Measurements from ENCODE around the gene LIMCH1. TPM values are rescaled to one million over a fixed set of nuclear protein-coding genes. Genes with fewer than 3 reads are reported as not detected.

LIMCH1 gene
- total RNA-seq, 1 experiment from 2014 or later: 3.3 TPM

DNA sequence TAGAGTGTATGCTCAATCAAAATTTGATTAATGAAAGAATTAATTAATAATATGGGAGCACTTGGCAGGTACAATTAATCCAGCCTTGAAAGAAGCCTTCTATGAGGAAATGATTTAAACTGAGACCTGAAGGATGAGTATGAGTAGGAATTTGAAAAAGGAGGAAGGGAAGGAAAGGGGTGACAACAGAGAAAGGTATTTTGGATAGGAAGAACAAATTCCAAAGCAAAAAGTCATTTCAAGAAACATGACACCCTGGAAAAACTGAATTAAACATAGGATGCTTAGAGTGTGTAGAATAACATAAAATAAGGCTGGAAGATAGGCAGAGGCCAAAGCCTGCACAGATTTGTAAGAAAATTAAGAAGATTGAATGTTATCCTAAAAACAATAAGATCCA is 180.9 kb downstream of the LIMCH1 start:
- H3K4me3 Mint-ChIP-seq: no peak overlapping the region
- no peak overlapping the region for H3K27ac ChIP-seq (ENCODE audit: insufficient read length, low read depth, low read length)
- H3K9me3 ChIP-seq (ENCODE audit: control insufficient read depth, low read depth, low read length): no peaks in the 10 kb centered on the region
- H4K91ac ChIP-seq (ENCODE audit: insufficient read length, low read depth, low read length): no peak overlapping the region
- no peak overlapping the region for H2BK120ac ChIP-seq (ENCODE audit: low read depth, low read length, poor library complexity, severe bottlenecking)
- no peaks in the 10 kb centered on the region for H3K79me2 ChIP-seq (ENCODE audit: insufficient read depth, low read length)
- H3K23ac ChIP-seq (ENCODE audit: insufficient read length, low read depth, low read length): no peak overlapping the region
- no peak overlapping the region for H2BK12ac ChIP-seq (ENCODE audit: insufficient read length, low read depth, low read length)
- no peak overlapping the region for H3K56ac ChIP-seq (ENCODE audit: insufficient read length, low read depth, low read length)
- H3K4me2 ChIP-seq (ENCODE audit: insufficient read depth, insufficient read length, low read length): no peak overlapping the region
- H3K27me3 Mint-ChIP-seq (ENCODE audit: low read depth): peaks cover 70% of the 10 kb centered on the region
- H3K79me1 ChIP-seq (ENCODE audit: insufficient read depth, low read depth, low read length, poor library complexity, severe bottlenecking): no peaks in the 10 kb centered on the region
- no peak overlapping the region for H2BK20ac ChIP-seq (ENCODE audit: low read depth, low read length, poor library complexity, severe bottlenecking)
- no peaks in the 10 kb centered on the region for H4K20me1 ChIP-seq (ENCODE audit: control insufficient read depth, insufficient read depth, insufficient read length)
- H3K18ac ChIP-seq (ENCODE audit: insufficient read length, low read depth, low read length): no peak overlapping the region
- no peak for DNase-seq
- no peak overlapping the region for H3K14ac ChIP-seq (ENCODE audit: insufficient read depth, low read length)
- no peaks in the 10 kb centered on the region for H3K4me1 Mint-ChIP-seq
- TF ChIP-seq, protein P1, sequence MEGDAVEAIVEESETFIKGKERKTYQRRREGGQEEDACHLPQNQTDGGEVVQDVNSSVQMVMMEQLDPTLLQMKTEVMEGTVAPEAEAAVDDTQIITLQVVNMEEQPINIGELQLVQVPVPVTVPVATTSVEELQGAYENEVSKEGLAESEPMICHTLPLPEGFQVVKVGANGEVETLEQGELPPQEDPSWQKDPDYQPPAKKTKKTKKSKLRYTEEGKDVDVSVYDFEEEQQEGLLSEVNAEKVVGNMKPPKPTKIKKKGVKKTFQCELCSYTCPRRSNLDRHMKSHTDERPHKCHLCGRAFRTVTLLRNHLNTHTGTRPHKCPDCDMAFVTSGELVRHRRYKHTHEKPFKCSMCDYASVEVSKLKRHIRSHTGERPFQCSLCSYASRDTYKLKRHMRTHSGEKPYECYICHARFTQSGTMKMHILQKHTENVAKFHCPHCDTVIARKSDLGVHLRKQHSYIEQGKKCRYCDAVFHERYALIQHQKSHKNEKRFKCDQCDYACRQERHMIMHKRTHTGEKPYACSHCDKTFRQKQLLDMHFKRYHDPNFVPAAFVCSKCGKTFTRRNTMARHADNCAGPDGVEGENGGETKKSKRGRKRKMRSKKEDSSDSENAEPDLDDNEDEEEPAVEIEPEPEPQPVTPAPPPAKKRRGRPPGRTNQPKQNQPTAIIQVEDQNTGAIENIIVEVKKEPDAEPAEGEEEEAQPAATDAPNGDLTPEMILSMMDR (conservative IDR thresholded peaks at IDR 0.05): no peak
- H2BK5ac ChIP-seq (ENCODE audit: insufficient read length, low read length): no peak overlapping the region
- H3K27ac Mint-ChIP-seq: no peak overlapping the region
- no peaks in the 10 kb centered on the region for H3K9me3 Mint-ChIP-seq
- H2AFZ ChIP-seq (ENCODE audit: low read length): no peak overlapping the region
- no peak overlapping the region for H3K4ac ChIP-seq (ENCODE audit: low read depth, low read length)
- H2BK15ac ChIP-seq (ENCODE audit: low read depth, low read length): no peak overlapping the region
- H4K5ac ChIP-seq (ENCODE audit: insufficient read length, low read depth, low read length): no peak overlapping the region
- no peak overlapping the region for H2AK5ac ChIP-seq (ENCODE audit: insufficient read length, low read length)
- 0 out of 2 replicates have a peak, but pooled peaks cover 3% of the 10 kb centered on the region for H3K27me3 ChIP-seq (ENCODE audit: insufficient read depth, low read length)
- no peaks in the 10 kb centered on the region for H3K23me2 ChIP-seq (ENCODE audit: insufficient read length, low read depth, low read length, poor library complexity, severe bottlenecking)
- no peaks in the 10 kb centered on the region for H3K4me1 ChIP-seq (ENCODE audit: insufficient read depth, low read length)
- no peak overlapping the region for H4K8ac ChIP-seq (replicated peaks; ENCODE audit: insufficient read length, low read depth, low read length)
- no peaks in the 10 kb centered on the region for H3K36me3 Mint-ChIP-seq (ENCODE audit: insufficient read depth in 1 of 3, low read depth in 3 of 3)
- H3K9ac ChIP-seq (ENCODE audit: extremely low read depth, insufficient read length, low read length): no peak overlapping the region
- no peak overlapping the region for H3T11ph ChIP-seq (ENCODE audit: low read length)
